GM12878 (cell line): ENCODE data around the gene DAGLA. TPM values are rescaled to one million over a fixed set of nuclear protein-coding genes. Genes with fewer than 3 reads are reported as not detected.

Experiments
- ATAC-seq: fragments of 200-7000 bp; cut with Tn5 transposase; 3 replicates; pipeline ENCODE4 v1.9.1; 2020; ENCODE audit warnings: mild to moderate bottlenecking, moderate library complexity
- BruUV-seq: library from RNA; stranded (reverse); fragments of 400-500 nt; replicated peaks from 2 replicates; lab custom pipeline; 2021; lab: Mats Ljungman, UMichigan
- CTCF ChIA-PET: fragments of 300-600 bp; sonication (Branson Sonifier 250); formaldehyde crosslinking; extraction: SDS; loops from one replicate; lab custom pipeline; 2021; ENCODE audit warnings: inconsistent platforms; lab: Yijun Ruan, JAX
- POLR2A ChIA-PET: fragments of 350-600 bp; formaldehyde crosslinking; extraction: SDS; loops from one replicate; lab custom pipeline; 2021; ENCODE audit warnings: inconsistent platforms; lab: Charles Lee
- RAD21 ChIA-PET: fragments of 300-600 bp; sonication (Branson Sonifier 250); formaldehyde crosslinking; loops from one replicate; lab custom pipeline; 2023; ENCODE audit warnings: antibody characterized with exemption; ENCODE audit not compliant: unreplicated experiment; lab: Charles Lee
- SMC1A ChIA-PET: fragments of 300-600 bp; sonication (Branson Sonifier 250); formaldehyde crosslinking; loops from one replicate; lab custom pipeline; 2023; ENCODE audit not compliant: unreplicated experiment, uncharacterized antibody; lab: Charles Lee
- DNase-seq: peaks from one replicate; pipeline ENCODE4 v3.0.0-alpha.2; 2011; ENCODE audit warnings: low read depth, low spot score
- FAIRE-seq: peaks from 3 replicates; lab custom pipeline; 2011; peaks lifted over from hg19 to GRCh38; lab: Jason Lieb, UNC
- H2AFZ ChIP-seq: 2 replicates; pipeline ENCODE4 v1.6.0; 2011; ENCODE audit warnings: low read depth, low read length, control low read depth; ENCODE audit not compliant: control insufficient read depth
- H3K27ac ChIP-seq: 2 replicates; pipeline ENCODE4 v1.5.1; 2011; ENCODE audit warnings: control low read depth; ENCODE audit not compliant: control insufficient read depth, insufficient read depth
- H3K27me3 ChIP-seq, 2 experiments: replicated peaks in 1 of 2; 2 replicates each; pipeline versions ENCODE4 v1.6.0 to v1.6.1; 2011; ENCODE audit warnings: low read length in 1 of 2; ENCODE audit not compliant: control insufficient read depth in 2 of 2, insufficient read depth in 2 of 2
- H3K36me3 ChIP-seq, 2 experiments: 2 replicates each; pipeline ENCODE4 v1.5.1; 2011; ENCODE audit warnings: low read length in 1 of 2; ENCODE audit not compliant: control insufficient read depth in 2 of 2, insufficient read depth in 2 of 2
- H3K4me1 ChIP-seq: 2 replicates; pipeline ENCODE4 v1.6.1; 2011; ENCODE audit warnings: mild to moderate bottlenecking, low read length, moderate library complexity, mixed read lengths; ENCODE audit not compliant: control insufficient read depth, insufficient read depth
- H3K4me2 ChIP-seq: 2 replicates; pipeline ENCODE4 v1.6.0; 2011; ENCODE audit warnings: control low read depth; ENCODE audit not compliant: control insufficient read depth, insufficient read depth
- H3K4me3 ChIP-seq: fragments of 200-600 bp; sonication (generic); 2 replicates; pipeline ENCODE4 v1.5.1; 2016
- H3K79me2 ChIP-seq: 2 replicates; pipeline ENCODE4 v1.6.0; 2011; ENCODE audit warnings: low read length; ENCODE audit not compliant: control insufficient read depth, insufficient read depth
- H3K9ac ChIP-seq: 2 replicates; pipeline ENCODE4 v1.8.0; 2011; ENCODE audit warnings: low read length, control low read depth, mixed read lengths; ENCODE audit not compliant: control insufficient read depth, insufficient read depth
- H3K9me3 ChIP-seq: replicated peaks from 3 replicates; pipeline ENCODE4 v1.5.1; 2011; ENCODE audit warnings: mild to moderate bottlenecking, low read length; ENCODE audit not compliant: control insufficient read depth, insufficient read depth
- H4K20me1 ChIP-seq: 2 replicates; pipeline ENCODE4 v1.6.0; 2011; ENCODE audit not compliant: control insufficient read depth, insufficient read depth
- EGR1 ChIP-seq, 2 experiments: IDR thresholded peaks; 1 replicate in 1 of 2; 2 replicates in 1 of 2; pipeline ENCODE4 v1.6.1; 2011 to 2012; ENCODE audit warnings: low read depth in 2 of 2, low read length in 2 of 2, borderline replicate concordance in 1 of 2, mild to moderate bottlenecking in 1 of 2, moderate library complexity in 1 of 2
- FOXK2 ChIP-seq: fragments of 450-650 bp; IDR thresholded peaks from 2 replicates; pipeline ENCODE4 v1.6.1; 2017; ENCODE audit warnings: mild to moderate bottlenecking, moderate library complexity
- HDGF ChIP-seq: fragments of 450-650 bp; IDR thresholded peaks from 2 replicates; pipeline ENCODE4 v1.6.1; 2016; ENCODE audit warnings: antibody characterized with exemption
- POLR2AphosphoS5 ChIP-seq: IDR thresholded peaks from 2 replicates; pipeline ENCODE4 v1.6.1; 2011; ENCODE audit warnings: mild to moderate bottlenecking, low read length, inconsistent platforms
- POU2F2 ChIP-seq: IDR thresholded peaks from 3 replicates; pipeline ENCODE4 v1.6.1; 2011; ENCODE audit warnings: low read depth, mild to moderate bottlenecking, low read length, borderline replicate concordance
- SMAD1 ChIP-seq: fragments of 450-650 bp; IDR thresholded peaks from 2 replicates; pipeline ENCODE4 v1.6.1; 2018; ENCODE audit warnings: mild to moderate bottlenecking, low read depth; ENCODE audit not compliant: partially characterized antibody
- SMARCA5 ChIP-seq: fragments of 450-650 bp; IDR thresholded peaks from 2 replicates; pipeline ENCODE4 v1.6.1; 2017; ENCODE audit warnings: mild to moderate bottlenecking
- TARDBP ChIP-seq: IDR thresholded peaks from 2 replicates; pipeline ENCODE4 v1.6.1; 2016; ENCODE audit warnings: borderline replicate concordance
- ZNF217 ChIP-seq: fragments of 450-650 bp; IDR thresholded peaks from 2 replicates; pipeline ENCODE4 v1.6.1; 2017; ENCODE audit warnings: antibody characterized with exemption, mild to moderate bottlenecking
- WGBS: methylation state at CpG from one replicate; pipeline ENCODE4 v1.1.6; 2016; ENCODE audit warnings: low lambda C conversion rate; ENCODE audit not compliant: insufficient replicate concordance, insufficient coverage; ENCODE audit errors: missing lambda C conversion rate; 5-methylcytosine and 5-hydroxymethylcytosine counted together
- in situ Hi-C: fragments of 300-500 bp; cut with MboI; formaldehyde crosslinking; loops from 9 replicates; pipeline ENCODE4 v1.14.3; 2018; ENCODE audit warnings: mixed read lengths
- intact Hi-C: fragments of 100-400 bp; cut with micrococcal nuclease; formaldehyde crosslinking; loops from one replicate; pipeline ENCODE4 v1.14.2; 2022; ENCODE audit not compliant: unreplicated experiment
- polyA plus RNA-seq, 11 experiments: library from polyadenylated mRNA; depleted of rRNA in 4 of 11; unstranded in 6 of 11; stranded (reverse) in 5 of 11; fragments of >200 nt; fragmentation: Nextera tagmentation in 4 of 11; fragmentation: Illumina TruSeq in 1 of 11; extraction: Ambion mirVana in 4 of 11; extraction: Trizol in 1 of 11; gene quantifications; 1 replicate in 1 of 11; 2 replicates in 10 of 11; pipeline versions ENCODE4 v1.2.1 to v1.2.3, GENCODE V29; 2011 to 2016; ENCODE audit warnings: inconsistent platforms in 2 of 11, missing spikeins in 2 of 11, low read depth in 1 of 11
- total RNA-seq, 4 experiments: library from RNA; depleted of rRNA in 3 of 4; stranded (reverse); fragments of >200 nt in 3 of 4; fragmentation: Illumina TruSeq in 1 of 4; extraction: Trizol in 1 of 4; gene quantifications; 2 replicates each; pipeline versions ENCODE4 v1.2.1 to v1.2.3, GENCODE V29; 2013 to 2021
- TF ChIP-seq, protein P1 (sequence below): fragments of 450-650 bp; IDR thresholded peaks from 2 replicates; pipeline ENCODE4 v1.6.1; 2018; ENCODE audit warnings: mild to moderate bottlenecking, low read depth, moderate library complexity; ENCODE audit not compliant: partially characterized antibody
- TF ChIP-seq, protein P2 (sequence below): fragments of 450-650 bp; IDR thresholded peaks from 2 replicates; pipeline ENCODE4 v1.6.1; 2017; ENCODE audit warnings: mild to moderate bottlenecking, low read depth, inconsistent platforms; ENCODE audit not compliant: poor library complexity, severe bottlenecking
- TF ChIP-seq, protein P3 (sequence below): fragments of 450-650 bp; formaldehyde crosslinking; IDR thresholded peaks from 2 replicates; pipeline ENCODE4 v1.4.0; 2022; ENCODE audit warnings: mild to moderate bottlenecking, moderate library complexity

The DAGLA gene
- total and polyA plus RNA-seq, 10 of the 15 experiments (the other 5 are each of a cell fraction or from before 2014, with no cell fraction given): 0.05 TPM; not detected in 9

GRCh38 chr11:61709572-61709971 is 29.4 kb downstream of the DAGLA start (continued):
- TF ChIP-seq, protein P1, sequence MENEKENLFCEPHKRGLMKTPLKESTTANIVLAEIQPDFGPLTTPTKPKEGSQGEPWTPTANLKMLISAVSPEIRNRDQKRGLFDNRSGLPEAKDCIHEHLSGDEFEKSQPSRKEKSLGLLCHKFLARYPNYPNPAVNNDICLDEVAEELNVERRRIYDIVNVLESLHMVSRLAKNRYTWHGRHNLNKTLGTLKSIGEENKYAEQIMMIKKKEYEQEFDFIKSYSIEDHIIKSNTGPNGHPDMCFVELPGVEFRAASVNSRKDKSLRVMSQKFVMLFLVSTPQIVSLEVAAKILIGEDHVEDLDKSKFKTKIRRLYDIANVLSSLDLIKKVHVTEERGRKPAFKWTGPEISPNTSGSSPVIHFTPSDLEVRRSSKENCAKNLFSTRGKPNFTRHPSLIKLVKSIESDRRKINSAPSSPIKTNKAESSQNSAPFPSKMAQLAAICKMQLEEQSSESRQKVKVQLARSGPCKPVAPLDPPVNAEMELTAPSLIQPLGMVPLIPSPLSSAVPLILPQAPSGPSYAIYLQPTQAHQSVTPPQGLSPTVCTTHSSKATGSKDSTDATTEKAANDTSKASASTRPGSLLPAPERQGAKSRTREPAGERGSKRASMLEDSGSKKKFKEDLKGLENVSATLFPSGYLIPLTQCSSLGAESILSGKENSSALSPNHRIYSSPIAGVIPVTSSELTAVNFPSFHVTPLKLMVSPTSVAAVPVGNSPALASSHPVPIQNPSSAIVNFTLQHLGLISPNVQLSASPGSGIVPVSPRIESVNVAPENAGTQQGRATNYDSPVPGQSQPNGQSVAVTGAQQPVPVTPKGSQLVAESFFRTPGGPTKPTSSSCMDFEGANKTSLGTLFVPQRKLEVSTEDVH: no peak
- TF ChIP-seq EGR1 (IDR thresholded peaks at IDR 0.05; ENCODE audit: borderline replicate concordance in 1 of 2, low read depth in 2 of 2, low read length in 2 of 2): no peak
- no peak for TF ChIP-seq ZNF217
- no peak for TF ChIP-seq SMAD1

GRCh38 chr11:61710019-61710418 is 29.8 kb downstream of the DAGLA start:
- no peak for DNase-seq
- ChIA-PET SMC1A (no interaction called here), CTCF (interaction anchor here (1.0 to 1.2 kb wide), 2 partner anchors 29 to 72 kb away, joined by 3 read pairs; partner anchors contain the start of gene DAGLA), RAD21 (no interaction called here), POLR2A (no interaction called here)
- no peaks in the 10 kb centered on the region for H3K4me1 ChIP-seq
- no peak overlapping the region for H3K4me3 ChIP-seq
- H3K27me3 ChIP-seq: peaks cover 2% of the 10 kb centered on the region in 2 experiments; a peak in 2 of 4 replicates
- FAIRE-seq: no peak
- no TSS peak for BruUV-seq
- H2AFZ ChIP-seq: no peak overlapping the region
- TF ChIP-seq HDGF: no peak
- no peak for TF ChIP-seq FOXK2
- TF ChIP-seq, protein P2, sequence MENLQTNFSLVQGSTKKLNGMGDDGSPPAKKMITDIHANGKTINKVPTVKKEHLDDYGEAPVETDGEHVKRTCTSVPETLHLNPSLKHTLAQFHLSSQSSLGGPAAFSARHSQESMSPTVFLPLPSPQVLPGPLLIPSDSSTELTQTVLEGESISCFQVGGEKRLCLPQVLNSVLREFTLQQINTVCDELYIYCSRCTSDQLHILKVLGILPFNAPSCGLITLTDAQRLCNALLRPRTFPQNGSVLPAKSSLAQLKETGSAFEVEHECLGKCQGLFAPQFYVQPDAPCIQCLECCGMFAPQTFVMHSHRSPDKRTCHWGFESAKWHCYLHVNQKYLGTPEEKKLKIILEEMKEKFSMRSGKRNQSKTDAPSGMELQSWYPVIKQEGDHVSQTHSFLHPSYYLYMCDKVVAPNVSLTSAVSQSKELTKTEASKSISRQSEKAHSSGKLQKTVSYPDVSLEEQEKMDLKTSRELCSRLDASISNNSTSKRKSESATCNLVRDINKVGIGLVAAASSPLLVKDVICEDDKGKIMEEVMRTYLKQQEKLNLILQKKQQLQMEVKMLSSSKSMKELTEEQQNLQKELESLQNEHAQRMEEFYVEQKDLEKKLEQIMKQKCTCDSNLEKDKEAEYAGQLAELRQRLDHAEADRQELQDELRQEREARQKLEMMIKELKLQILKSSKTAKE: no peak
- no peak for TF ChIP-seq TARDBP
- TF ChIP-seq POLR2AphosphoS5: no peak
- no peak for TF ChIP-seq POU2F2
- TF ChIP-seq, protein P3, sequence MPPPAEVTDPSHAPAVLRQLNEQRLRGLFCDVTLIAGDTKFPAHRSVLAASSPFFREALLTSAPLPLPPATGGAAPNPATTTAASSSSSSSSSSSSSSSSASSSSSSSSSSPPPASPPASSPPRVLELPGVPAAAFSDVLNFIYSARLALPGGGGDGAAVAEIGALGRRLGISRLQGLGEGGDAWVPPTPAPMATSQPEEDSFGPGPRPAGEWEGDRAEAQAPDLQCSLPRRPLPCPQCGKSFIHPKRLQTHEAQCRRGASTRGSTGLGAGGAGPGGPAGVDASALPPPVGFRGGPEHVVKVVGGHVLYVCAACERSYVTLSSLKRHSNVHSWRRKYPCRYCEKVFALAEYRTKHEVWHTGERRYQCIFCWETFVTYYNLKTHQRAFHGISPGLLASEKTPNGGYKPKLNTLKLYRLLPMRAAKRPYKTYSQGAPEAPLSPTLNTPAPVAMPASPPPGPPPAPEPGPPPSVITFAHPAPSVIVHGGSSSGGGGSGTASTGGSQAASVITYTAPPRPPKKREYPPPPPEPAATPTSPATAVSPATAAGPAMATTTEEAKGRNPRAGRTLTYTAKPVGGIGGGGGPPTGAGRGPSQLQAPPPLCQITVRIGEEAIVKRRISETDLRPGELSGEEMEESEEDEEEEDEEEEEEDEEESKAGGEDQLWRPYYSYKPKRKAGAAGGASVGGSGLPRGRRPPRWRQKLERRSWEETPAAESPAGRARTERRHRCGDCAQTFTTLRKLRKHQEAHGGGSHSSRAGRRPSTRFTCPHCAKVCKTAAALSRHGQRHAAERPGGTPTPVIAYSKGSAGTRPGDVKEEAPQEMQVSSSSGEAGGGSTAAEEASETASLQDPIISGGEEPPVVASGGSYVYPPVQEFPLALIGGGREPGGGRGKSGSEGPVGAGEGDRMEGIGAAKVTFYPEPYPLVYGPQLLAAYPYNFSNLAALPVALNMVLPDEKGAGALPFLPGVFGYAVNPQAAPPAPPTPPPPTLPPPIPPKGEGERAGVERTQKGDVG (CRISPR knock-in tag): no peak
- TF ChIP-seq SMARCA5: no peak
- H3K9me3 ChIP-seq: no peaks in the 10 kb centered on the region
- H3K9ac ChIP-seq: no peak overlapping the region
- no peak overlapping the region for H3K27ac ChIP-seq
- in situ Hi-C loops (no loop called here), intact Hi-C loops (no loop called here)
- no peak for ATAC-seq
- WGBS: 59% methylated on average over 7 of the region's 7 CpGs
- no peak overlapping the region for H3K4me2 ChIP-seq
- no peaks in the 10 kb centered on the region for H4K20me1 ChIP-seq
- no peaks in the 10 kb centered on the region for H3K79me2 ChIP-seq
- no peaks in the 10 kb centered on the region for H3K36me3 ChIP-seq
